ENCODE measurements around the gene CMTM2.
"Not testable (repeated sequence)": the region's sequence is repeated elsewhere in the genome, so short reads cannot be mapped to it uniquely, and the experiment has no call there.

Gene CMTM2

DNA sequence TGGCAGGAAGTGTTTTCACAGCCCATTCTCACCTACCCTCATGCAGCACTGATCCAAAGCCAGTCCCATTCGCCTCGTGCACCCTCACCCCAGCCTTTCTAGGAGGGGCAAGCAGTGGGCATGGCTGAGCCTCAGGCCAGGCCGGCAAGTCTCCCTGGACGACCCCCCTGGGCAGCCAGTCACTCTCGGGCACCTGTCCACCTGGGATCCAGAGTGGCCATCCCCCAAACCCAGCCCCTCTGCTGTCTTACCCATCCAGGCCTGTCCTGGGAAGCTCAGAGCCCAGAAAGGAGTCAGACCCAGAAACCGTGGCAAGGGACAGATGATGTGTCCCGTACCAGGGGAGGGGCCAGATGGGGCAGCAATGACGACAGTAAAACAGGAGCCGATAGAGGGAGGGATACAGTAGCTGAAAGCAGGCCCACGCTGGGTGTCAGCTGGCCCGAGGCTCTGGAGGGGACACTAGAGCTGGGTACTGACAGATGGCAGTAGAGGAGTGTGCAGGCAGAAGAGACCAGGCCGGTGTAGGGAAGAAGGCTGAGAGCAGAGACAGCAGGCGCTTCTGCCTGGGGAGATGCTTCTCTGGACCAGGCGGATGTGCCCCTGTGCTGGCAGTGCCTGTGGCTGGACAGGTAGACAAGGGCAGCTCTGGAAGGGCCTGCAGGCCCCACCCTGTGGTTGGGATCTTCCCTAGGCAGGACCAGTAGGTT is 31.0 kb downstream of the CMTM2 start:
- DNase-seq: no peak

DNA sequence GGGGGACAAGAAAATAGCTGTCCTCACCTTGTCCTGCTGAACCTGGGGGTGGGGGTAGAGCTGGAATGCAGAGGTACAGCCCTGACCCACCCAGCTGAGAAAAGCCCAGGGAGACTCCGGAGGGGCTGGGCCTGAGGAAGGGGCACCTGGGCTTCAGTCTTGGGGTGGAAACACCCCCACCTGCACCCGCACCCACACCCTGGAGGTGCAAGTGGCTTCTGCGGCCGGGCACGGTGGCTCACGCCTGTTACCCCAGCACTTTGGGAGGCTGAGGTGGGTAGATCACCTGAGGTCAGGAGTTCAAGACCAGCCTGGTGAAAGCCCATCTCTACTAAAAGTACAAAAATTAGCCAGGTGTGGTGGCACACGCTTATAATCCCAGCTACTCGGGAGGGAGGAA is 32.6 kb downstream of the CMTM2 start:
- DNase-seq: not testable (repeated sequence)

DNA sequence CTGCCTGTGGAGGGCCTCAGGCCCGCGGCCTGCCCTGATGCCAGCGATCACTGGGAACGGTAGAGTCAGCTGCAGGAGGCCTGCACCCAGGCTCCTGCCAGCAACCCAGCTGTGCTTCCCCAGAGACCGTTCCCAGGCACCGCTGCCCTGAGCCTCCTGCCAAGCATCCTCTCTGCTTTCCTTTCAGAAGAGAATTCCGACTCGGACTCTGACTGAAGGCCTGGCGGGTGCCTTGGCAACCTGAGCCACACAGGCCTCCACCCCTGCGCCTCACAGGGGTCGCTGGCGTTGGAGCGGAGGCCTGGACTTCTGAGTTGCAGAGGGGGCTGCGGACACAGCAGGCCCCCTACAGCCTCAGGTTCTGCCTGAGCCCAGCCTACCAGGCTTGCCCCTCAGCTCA is 33.2 kb downstream of the CMTM2 start:
- no peak for DNase-seq

DNA sequence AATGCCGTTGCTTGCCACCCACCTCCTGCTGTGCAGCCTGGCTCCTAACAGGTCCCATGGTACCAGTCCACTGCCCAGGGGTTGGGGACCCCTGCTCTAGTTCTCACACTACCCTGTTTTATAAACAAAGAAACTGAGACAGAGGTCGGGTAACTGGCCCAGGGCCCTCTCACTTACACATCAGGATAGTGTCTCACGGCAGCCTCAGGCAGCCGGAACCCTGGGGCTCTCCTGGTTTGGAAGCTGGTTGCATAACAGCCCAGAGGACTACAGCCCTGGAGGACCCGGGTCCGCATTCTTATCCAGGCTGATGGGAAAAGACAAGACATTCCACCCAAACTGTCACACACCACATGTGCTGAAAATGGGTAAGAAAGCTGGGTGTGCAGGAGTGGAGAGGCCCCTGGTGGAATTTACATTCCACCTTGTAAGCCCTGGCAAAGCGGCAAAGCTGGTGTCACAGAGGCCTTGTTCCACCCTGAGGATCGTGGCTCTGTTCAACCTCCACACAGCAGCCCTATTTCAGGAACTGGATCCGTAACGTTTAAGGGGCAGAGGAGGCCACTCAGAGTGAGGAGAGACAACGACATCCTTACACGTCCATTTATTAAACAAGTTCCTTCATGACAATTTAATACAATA is 35.0 kb downstream of the CMTM2 start:
- no peak for DNase-seq

DNA sequence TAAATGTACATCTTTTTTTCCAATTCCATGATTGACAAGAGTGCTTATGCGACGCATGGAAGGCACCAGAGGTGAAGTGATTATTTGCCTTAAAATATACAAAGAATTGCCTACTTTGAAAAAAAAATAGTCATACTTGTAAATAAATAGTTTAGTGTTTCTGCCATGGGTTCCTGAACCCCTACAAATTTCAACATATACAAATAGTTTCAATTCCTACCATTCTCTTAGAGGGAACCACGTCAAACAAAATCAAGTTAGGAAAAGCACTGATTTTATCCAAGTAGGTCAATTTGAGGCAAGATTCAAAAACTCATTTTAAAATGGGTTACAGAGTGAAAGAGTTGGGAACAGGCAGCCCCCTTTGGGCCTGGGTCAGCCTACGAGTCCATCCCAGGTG is 36.9 kb downstream of the CMTM2 start:
- DNase-seq: no peak

DNA sequence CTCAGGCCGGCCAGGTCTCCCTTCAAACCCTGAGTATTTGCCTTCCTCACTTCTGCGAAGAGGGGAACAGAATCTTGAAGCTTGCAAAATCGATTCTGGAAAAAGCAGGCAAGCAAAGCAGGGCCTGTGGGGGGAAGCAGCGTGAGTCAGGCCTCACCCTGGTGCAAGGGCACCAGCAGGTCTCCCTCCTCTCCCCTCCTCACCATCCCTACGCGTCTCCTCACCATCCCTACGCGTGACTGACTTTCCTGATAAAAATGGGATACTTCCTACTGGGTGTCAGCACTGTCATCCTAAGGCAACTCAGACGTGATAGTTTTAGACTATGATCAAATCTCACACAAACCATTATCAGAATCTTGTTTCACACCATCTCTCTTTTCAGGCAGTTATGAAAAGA is 37.3 kb downstream of the CMTM2 start:
- DNase-seq: no peak

DNA sequence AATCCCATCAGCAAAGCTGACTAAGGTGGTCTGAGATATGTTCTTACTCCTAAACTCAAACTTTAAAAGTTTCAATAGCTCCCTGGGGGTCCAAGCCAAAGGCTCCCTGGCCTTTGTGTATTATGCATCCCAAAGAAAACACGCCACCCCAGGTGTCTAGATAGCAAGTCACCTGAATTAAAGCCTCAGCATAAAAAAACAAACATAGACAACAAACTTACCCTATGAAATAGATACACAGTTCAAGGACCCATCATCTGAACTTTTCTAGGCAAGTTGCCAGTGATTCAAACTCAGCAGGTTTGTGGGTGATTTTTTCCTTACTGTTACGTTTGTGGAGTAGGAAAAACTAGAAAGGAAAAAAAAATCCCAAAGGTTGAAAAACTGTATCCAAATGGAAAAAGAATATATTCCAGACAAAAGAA is 37.8 kb downstream of the CMTM2 start:
- DNase-seq: no peak

DNA sequence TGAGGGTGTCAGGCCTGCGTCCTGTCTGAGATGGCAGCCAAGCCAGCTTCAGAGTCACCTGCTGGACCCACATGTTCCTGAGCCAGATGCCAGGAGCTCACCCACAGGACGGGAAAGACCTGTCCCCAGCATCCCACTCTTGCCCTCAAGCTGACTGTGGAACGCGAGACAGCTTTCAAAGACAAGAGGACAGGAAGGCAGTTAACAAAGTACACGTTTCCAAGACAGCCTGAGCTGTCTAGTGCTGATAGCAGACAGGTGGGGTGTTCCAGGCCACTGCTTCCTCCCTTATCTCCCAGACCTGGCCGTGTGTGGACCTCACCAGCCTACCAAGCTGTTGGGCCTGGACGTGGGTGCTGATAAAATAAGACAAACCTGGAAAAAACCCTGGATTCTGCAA is 38.5 kb downstream of the CMTM2 start:
- no peak for DNase-seq

DNA sequence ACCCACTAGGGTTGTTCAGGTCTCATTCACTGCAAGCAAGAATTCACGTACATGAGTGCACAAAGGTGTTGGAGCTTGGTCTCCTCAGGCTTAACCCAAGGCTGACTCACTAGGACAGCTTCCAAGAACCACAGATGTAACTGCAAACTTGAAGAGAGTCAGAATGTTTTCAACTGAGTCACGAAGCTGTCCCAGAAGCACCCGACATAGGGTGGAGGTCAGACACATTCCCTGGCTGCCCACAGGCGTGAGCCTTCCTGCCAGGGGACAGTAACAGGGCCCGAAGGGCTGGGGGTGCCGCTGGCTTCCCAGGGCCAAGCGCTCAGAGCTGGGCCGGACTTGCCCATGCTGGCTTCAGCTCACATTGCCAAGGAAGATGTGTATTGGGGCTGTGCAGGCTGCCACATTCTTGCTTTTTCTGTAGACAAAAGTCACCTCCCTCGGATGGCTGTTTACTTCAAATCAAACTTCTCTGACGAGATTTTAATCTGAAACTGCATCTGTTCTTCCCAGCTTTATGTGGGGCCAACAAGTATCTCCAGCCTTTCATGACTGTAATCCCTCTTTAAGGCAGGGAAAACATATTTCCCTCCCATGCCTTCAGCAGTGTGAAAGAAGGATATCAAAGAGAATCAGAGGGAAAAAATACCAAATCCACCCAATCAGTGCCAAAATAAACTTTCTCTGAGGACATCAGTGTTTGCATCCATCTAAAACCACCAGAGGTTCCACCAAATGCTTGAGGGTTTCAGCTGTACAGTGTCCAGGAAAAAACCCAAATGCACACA is 39.5 kb downstream of the CMTM2 start:
- DNase-seq: no peak

DNA sequence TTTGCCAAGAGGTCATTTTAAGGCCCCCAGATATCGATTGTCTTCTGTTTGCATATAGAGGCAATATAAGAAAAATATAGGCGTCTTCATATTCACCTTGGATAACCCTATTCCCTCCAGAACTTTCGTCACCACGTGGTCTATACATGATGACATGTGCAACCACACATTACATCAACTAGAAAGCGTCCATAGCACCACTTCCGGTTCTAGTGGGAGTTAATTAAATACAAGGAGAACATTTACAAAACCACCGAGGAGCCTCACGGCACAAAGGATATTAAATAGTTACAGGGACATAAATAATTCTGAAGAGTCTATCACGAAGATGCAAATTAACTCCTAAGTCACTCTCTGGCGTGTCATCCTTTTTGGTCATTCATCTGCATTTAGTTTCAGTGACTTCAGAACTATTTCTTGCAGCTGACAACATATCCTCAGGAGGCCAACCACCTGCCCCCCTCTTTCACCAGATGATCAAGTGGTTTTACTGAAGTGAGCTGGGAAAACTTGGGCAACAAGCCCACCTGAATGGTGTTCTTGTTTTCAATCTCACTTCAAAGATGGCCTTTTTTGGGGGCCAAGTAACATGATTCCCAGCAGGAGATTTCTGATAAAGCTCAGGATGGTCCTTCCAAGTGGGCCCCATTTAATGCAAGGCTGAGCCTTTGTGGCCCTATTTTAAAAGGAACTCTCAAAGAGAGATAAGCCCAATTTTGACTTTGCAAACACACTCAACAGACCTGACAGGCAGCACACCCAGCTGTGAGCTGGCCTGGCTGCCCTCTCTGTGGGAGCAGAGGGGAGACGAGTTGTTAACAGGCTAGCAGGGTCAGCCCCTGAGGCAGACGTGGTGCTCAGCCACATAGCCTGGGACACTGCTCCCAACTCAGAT is 40.5 kb downstream of the CMTM2 start:
- no peak for DNase-seq

DNA sequence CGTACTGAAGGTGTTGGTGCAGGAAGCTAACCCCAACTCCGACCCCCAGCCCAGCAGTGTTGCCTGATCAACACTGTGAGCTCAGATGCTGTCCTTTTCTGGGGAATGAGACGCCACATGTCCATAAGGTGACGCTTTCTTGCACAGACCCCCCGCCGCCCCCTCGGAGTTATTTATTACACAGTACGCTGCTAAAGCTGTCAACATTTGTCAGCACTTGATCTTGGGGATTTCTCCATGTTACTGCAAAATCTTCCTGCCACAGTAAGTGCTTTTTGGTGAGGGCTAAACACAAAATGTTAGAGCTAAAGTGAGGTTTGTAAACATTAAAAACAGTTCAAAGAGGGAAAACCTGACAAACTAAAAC is 41.1 kb downstream of the CMTM2 start:
- DNase-seq: no peak

DNA sequence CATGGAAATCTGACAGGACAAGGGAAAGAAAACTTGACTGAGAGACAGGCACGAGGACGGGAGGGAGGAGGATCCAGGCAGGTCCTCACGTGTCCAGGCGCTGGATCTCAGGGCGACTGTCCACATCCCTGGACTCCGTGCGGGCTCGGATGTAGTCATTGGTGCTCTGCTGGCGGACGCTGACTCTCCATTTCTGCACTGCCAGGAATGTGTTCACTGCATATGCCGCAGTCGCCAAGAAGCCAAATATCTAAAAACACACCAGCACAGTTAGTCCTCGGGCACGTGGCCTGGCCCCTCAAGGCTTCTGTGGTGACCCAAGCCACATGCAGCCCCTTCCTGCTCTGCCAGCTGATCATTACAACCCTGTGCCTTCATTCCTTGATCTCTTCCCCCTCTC is 42.7 kb downstream of the CMTM2 start:
- DNase-seq: no peak

DNA sequence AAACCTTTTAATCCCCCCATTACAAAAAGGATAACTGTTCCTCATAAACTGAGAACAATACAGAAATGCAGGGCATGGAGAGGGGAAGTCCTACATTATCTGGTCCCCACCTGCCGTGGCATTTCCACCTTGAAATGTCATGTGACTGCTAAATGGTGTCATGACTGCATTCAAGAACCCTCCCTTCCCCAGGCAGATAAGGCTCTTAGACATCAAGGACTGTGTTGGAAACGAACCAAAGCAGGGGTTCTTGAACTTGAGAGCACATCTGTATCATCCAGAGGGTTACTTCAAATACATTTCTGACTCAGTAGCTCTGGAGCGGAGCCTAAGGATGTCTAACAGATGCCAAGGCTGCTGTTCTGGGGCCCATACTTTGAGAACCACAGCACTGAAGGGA is 43.6 kb downstream of the CMTM2 start:
- DNase-seq: no peak

DNA sequence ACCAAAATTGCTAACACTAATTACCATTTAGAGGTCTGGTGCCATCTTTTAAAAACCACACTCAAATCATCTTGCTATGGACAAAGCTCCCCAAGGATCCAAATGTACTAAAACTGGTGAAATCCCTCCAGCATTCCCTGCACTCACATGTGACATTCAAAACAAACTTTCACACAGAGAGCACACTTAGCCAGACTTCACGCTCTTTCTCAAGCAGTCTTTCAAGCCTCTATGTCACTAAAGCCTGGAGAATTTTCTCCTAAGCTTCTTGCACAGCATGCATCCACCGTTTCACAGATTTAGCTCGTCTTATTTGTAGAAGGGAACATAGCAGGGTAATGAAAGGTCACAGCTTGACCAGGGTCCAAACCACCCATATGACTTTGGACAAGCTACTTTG is 44.5 kb downstream of the CMTM2 start:
- DNase-seq: no peak

DNA sequence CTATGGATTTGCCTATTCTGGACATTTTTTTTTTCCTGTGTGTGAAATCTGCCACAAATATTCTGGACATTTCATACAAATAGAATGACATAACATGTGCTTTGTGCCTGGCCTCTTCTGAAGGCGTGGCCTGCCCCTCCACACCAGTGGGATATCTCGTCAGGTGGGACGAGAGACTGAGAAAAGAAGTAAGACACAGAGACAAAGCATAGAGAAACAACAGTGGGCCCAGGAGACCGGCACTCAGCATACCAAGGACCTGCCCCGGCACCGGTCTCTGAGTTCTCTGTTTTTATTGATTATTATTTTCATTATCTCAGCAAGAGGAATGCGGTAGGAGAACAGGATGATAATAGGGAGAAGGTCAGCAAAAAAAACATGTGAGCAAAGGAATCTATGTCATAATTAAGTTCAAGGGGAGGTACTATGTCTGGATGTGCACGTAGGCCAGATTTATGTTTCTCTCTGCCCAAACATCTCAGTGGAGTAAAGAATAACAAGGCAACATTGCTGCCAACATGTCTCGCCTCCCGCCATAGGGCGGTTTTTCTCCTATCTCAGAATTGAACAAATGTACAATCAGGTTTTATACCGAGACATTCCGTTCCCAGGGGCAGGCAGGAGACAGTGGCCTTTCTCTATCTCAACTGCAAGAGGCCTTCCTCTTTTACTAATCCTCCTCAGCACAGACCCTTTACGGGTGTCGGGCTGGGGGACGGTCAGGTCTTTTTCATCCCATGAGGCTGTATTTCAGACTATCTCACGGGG is 48.5 kb downstream of the CMTM2 start:
- not testable (repeated sequence) for DNase-seq

DNA sequence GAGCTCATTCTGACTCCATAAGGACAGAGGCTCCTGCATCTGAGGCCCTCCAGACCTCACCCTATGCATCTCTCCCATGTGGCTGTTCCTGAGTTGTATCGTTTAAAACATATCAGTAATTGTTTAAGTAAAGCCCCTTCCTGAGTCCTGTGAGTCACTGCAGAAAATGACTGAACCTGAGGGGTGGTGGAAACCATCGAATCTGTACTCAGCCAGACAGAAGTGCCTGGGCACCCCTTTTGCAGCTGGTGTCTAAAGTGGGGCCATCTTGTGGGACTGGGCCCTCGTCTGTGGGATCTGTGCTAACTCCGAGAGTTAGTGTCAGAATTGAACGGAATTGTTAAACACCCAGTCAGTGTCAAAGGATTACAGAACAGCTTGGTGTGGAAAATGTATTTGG is 50.6 kb downstream of the CMTM2 start:
- DNase-seq: no peak

DNA sequence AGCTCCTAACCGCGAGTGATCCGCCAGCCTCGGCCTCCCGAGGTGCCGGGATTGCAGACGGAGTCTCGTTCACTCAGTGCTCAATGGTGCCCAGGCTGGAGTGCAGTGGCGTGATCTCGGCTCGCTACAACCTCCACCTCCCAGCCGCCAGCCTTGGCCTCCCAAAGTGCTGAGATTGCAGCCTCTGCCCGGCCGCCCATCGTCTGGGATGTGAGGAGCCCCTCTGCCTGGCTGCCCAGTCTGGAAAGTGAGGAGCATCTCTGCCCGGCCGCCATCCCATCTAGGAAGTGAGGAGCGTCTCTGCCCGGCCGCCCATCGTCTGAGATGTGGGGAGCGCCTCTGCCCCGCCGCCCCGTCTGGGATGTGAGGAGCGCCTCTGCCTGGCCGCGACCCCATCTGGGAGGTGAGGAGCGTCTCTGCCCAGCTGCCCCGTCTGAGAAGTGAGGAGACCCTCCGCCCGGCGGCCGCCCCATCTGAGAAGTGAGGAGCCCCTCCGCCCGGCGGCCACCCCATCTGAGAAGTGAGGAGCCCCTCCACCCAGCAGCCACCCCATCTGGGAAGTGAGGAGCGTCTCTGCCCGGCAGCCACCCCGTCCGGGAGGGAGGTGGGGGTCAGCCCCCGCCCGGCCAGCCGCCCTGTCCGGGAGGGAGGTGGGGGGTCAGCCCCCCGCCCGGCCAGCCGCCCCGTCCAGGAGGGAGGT is 51.4 kb downstream of the CMTM2 start:
- DNase-seq: not testable (repeated sequence)

DNA sequence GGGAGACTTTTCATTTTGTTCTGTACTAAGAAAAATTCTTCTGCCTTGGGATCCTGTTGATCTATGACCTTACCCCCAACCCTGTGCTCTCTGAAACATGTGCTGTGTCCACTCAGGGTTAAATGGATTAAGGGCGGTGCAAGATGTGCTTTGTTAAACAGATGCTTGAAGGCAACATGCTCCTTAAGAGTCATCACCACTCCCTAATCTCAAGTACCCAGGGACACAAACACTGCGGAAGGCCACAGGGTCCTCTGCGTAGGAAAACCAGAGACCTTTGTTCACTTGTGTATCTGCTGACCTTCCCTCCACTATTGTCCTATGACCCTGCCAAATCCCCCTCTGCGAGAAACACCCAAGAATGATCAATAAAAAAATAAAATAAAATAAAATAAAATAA is 52.3 kb downstream of the CMTM2 start:
- DNase-seq: not testable (repeated sequence)

DNA sequence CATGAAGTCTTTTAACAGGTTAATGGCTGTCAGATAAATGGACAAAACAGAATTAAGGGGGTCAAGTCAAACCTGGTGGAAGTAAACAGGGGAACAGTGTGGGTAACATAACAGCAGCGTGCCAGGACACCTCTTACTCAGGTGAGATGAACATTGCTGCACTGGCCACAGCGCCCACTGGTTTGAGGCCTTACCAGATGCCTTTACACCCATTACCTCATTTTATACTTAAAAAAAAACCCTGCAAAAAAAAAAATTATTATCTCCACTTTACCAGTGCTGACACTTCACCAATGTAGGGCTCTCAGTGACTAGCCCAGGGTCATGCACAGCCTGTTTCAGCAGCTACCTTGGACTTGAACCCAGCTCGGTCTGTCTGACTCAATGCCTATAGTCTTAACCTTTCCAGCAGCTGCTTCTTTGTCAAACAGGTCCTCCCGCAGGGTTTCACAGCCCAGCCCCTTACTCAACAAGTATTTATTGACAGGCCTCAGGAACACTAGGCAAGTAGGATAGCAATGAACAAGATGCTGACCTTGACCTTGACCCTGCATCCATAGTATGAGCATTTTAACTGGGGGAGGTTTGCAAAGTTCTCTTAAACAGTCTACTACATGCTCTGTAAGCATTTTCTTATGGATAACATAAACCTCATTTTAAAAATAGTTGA is 55.4 kb downstream of the CMTM2 start:
- no peak for DNase-seq

DNA sequence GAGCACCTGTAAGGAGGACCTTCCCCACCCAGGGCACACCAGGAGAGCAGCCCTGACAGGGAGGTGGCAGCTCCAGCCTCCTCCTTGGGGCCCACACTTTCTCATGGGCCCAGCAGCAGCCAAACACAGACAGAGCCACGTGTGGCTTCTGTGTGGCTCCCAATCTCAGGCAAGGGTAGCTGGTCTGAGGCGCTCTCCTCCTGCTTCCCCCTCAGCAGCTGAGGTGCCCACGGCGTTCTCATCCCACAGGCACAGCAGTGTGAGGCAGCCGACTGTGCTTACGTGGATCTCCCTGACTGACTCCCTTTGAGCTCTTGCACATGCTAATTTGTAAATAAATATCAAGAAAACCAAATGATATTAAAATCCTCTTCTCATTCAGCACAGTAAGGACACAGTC is 56.1 kb downstream of the CMTM2 start:
- DNase-seq: no peak

DNA sequence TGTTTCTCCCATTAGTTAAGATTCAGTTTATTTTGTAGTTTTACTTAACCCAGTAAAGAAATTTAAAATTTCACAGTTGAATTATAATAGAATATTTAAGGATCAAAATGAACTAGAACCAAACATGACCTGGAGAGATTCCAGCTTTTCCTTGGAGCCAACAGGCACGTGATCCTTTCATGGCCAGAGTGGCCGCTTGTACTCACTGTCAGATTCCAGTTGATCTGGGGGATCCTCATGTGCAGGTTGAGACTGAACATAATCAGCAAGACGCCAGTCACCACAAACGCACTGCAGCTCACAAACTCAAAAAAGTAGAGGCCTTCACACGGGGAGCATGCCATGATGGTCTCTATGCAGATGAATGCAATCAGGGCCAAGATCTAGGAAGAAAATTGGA is 56.9 kb downstream of the CMTM2 start:
- DNase-seq: no peak
